NOMO-1 (cell line): Measurements from ENCODE around the gene KLHDC7B.
"Not testable (repeated sequence)": the region's sequence is repeated elsewhere in the genome, so short reads cannot be mapped to it uniquely, and the experiment has no call there.

ENCODE experiments used
- DNase-seq, 2 experiments: peaks; one replicate each; lab custom pipeline; 2025; ENCODE audit not compliant: unreplicated experiment in 2 of 2; lab: John Stamatoyannopoulos, UW

The KLHDC7B gene

DNA sequence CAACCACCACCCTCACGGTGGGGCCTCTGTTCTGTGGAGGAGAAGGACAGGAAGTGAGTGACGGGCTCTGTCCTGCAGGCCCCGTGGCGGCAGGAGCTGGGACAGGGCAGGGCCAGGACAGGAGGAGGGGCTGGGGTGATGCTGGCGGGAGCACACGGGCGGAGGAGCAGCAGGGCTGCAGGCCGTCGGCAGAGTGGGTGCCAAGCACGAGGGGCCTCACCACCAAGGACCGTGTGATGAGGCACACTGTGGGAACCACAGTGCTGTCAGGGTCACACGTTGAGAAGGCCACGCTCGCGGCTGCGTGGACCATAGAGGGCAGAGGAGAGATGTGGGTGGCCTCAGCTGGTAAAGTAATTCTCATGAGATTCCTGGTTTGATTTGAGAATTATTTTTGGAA lies 28.8 kb upstream of the KLHDC7B start:
- DNase-seq: no peak

DNA sequence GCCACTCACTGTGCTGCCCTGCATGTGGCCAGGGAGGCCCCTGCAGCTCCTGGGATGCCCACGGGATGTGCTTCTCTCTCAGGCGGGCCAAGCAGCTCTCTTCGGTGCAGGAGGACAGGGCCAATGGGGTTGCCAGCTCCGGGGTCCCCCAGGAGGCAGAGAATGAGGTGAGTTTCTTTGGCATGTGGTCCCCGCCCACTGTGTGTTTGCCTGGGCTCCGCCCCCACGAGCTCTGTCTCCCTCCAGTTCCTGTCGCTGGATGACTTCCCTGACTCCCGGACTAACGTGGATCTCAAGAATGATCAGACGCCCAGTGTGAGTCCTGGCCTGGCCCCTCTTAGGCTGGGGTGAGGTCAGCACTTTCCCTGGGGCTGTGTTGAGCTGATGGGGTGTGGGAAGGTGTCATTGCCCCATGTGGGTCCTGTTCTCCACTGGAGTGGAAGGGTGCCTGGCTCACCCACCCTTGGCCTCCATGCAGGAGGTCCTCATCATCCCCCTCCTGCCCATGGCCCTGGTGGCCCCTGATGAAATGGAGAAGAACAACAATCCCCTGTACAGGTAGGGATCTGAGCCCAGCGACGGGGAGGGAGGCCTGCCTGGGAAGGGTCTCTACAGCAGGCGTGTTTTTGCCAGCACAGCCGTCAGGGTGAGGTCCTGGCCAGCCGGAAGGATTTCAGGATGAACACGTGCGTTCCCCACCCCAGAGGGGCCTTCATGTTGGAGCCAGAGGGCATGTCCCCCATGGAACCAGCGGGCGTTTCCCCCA lies 28.0 kb upstream of the KLHDC7B start:
- DNase-seq: no peak

- DNase-seq: no peak
Measured at GRCh38 chr22:50518606-50519005, 27.1 kb upstream of the KLHDC7B start.

DNA sequence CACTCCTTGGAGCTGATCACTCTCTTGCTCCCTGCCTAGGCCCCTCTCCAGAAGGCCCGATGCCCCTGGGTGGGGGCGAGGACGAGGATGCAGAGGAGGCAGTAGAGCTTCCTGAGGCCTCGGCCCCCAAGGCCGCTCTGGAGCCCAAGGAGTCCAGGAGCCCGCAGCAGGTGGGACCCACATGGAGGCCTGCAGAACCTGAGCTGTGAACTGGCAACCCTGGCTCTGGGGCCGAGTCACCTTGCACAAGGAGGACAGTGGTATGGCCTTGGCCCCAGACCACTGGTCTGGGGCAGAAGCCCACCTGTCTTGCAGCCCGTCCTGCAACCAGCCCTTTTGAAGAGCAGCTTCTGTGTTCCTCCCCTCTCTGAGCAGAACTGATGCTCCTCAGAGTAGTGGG lies 26.5 kb upstream of the KLHDC7B start:
- DNase-seq: no peak

- DNase-seq: not testable (repeated sequence)
Measured at GRCh38 chr22:50520184-50520583, 25.5 kb upstream of the KLHDC7B start.

- DNase-seq: no peak
Measured at GRCh38 chr22:50520826-50521453, 24.8 kb upstream of the KLHDC7B start.

- no peak for DNase-seq
Measured at GRCh38 chr22:50521710-50522109, 24.0 kb upstream of the KLHDC7B start.

GRCh38 chr22:50522208-50522805 lies 23.4 kb upstream of the KLHDC7B start:
- DNase-seq: no peak

GRCh38 chr22:50522806-50523438 lies 22.8 kb upstream of the KLHDC7B start:
- DNase-seq: no peak

- no peak for DNase-seq
Measured at GRCh38 chr22:50523458-50523805, 22.3 kb upstream of the KLHDC7B start.

- no peak for DNase-seq
Measured at GRCh38 chr22:50523806-50524675, 21.7 kb upstream of the KLHDC7B start.

DNA sequence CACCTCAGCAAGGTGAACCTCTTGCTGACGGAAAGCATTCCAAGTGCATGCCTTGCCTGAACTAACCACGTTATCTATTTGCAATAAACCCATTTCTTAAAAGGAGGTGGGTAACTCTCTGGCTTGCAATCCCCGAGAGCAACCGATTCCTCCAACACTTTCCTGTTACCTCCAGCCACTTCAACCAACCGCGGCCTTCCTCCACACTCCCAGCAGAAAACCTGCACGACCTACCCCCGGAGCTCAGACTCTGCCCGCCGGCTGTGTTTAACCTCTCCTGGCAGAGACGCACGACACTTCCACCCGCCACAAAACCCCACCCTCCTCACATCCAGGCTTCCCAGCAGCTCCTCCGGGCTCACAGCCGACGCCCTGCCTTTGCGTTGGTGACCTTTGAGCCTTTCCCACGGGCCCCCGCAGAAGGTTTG lies 21.0 kb upstream of the KLHDC7B start:
- DNase-seq: peak in 1 of 2 experiments; percentile 40

- peak; percentile 93 to 97 for DNase-seq
Measured at GRCh38 chr22:50525104-50525857, 20.4 kb upstream of the KLHDC7B start, which contains the start of gene SCO2. SCO2 (minus strand) TSS chr22:50525598; CDS start chr22:50524411, 1,187 bp downstream.

DNA sequence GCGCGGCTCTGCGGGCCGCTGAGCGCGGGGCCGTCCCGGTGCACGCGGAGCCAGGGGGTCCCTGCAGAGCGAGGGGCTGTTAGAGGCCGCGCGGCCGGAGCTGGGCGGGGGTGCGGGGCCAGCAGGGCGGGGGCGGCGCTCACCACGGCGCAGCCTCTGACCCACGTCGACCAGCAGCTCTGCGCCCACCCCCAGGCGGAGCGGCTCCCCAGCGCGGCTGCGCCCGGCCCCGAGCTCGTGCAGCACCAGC lies 19.9 kb upstream of the KLHDC7B start:
- DNase-seq: no peak

DNA sequence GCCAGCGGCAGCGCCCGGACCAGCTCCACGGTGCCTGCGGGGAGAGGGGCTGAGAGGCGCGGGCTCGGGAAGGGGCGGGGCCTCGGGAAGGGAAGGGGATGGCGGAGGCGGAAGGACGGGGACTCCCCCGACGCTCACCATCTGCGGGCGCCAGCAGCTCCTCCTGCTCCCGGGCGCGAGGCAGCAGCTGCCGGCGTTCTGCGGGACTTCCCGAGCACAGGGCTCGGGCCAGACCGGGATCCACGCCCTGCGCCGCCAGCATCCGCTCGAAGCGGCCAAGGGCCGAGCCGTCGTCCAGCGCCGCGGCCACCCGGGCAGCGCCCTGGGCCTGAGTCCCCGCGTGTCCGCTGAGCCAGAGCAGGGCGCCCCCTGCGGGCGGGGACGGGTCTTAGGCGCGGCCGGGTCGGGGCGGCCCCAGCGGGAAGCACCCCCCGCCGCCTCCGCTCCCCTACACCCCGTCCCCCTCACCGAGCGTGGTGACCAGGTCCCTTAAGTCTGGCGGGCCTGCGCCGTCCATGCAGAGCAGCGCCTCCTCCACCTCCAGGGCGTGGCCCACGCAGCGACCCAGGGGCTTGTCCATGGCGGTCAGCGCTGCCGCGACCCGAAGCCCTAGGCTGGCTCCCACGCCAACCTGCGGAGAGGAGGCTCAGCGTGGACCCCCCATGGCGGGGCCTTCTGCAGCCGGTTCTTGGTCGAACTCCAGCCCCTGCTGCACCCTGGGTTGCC lies 19.4 kb upstream of the KLHDC7B start:
- peak; percentile 80 to 84 for DNase-seq

DNA sequence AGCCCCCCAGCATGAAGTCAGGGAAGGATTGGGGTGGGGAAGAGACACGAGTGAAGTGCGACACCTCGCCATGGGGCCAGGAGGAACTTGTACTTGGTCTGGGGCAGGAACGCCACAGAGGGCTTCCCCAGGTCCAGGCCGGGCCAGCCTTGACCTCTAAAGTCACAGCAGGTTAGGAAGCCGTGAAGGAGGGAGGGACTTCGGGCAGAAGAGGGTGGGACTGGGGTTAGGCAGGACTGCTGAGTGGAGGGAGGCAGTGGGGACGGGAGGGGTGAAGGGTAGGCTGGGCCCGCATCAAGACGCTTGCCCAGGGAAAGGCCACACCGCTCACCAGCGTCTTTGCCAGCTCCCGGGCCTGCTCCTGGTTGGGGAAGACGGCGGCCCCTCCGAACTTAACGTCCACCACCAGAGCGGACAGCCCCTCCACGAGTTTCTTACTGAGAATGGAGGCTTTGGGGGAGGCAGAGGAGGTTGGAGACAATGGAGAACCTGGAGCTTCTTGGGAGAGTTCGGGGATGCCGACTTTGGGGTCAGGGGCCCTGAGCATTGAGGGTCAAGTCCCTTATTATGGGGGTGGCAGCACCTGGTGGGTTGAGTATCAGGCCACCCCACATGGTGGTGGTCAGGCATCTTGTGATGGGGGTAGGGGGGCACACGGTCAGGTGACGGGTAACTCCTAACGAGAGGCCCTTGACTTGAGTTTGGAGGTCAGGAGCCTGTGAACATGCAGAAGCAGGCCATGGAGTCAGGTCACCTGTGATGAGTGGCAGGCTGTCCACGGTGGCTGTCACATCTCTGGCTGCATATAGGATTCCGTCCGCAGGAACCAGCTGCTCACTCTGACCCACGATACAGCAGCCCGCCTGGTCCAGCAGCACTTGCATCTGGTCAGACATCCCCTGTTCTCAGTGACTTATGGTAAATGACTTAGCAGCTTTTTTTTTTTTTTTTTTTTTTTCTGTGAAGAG lies 18.6 kb upstream of the KLHDC7B start:
- peak; percentile 78 to 84 for DNase-seq

DNA sequence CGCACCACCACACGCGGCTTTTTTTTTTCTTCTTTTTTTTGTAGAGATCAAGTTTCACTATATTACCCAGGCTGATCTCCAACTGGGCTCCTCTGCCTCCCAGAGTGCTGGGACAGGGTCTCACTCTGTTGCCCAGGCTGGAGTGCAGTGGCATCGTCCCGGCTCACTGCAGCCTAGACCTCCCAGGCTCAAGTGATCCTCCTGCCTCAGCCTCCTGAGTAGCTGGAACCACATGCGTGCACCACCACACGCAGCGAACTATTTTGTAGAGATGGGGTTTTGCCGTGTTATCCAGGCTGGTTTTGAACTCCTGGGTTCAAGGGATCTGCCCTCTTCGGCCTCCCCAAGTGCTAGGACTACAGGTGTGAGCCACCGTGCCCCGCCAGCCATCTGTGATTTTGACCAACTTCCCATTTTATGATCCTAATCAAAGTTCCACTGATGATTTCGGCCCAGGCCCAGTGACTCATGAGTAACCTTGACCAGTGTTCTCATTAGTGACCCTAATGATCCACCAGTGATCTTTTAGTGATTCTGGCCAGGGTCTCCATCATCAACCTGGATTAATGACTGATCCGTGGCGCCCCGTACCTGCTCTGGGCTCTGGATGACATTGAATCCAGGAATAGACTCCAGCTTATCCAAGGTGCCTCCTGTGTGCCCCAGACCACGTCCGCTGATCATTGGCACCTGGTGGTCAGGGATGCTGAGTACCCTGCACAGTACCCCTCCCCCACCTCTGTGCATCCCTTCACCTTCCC lies 17.6 kb upstream of the KLHDC7B start:
- no peak for DNase-seq
